AG09319 (cell line): Measurements from ENCODE around the gene METRN.

Experiments used
- DNase-seq: peaks from one replicate; pipeline ENCODE4 v3.0.0-alpha.2; 2010; ENCODE audit warnings: low read depth; ENCODE audit errors: extremely low read depth
- TF ChIP-seq, protein P1 (sequence below): IDR thresholded peaks from 2 replicates; pipeline ENCODE4 v1.5.1; 2011; ENCODE audit warnings: low read depth, mild to moderate bottlenecking, inconsistent platforms, low read length, moderate library complexity

The METRN gene

DNA sequence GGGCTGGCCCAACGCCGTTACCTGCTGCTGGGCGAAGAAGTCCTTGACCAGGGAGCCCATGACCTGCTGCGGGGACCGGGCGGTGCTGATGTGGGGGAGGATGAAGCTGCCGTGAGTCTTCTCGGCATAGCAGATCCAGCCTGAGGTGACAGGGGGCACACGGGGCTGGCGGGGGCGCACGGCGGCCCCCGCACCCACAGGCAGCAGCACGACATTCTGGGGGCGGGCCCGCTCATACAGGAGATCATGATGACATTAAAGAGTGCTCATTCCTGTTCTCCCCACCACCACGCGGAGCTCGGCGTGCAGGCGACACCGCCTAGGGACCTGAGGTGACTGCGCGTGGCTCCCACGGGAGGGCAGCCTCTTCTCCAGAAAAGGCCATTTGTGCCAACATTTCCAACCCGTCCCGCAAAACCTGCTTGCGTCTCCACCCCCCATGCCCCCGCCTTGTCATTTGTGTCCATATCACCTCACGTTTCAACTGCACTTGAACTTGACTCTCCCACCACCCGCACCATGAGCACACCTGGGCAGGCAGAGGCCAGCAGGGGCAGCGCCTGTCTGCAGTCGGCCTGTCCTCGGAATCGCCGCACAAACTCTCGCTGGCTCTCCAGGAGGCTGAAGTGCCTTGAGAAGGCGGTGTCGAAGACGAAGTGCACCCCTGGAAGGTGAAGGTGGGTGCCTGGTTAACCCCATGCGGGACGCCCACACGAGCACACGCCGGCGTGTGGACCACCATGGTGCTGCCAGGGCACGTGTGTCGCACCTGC lies 19.5 kb downstream of the METRN start:
- TF ChIP-seq, protein P1, sequence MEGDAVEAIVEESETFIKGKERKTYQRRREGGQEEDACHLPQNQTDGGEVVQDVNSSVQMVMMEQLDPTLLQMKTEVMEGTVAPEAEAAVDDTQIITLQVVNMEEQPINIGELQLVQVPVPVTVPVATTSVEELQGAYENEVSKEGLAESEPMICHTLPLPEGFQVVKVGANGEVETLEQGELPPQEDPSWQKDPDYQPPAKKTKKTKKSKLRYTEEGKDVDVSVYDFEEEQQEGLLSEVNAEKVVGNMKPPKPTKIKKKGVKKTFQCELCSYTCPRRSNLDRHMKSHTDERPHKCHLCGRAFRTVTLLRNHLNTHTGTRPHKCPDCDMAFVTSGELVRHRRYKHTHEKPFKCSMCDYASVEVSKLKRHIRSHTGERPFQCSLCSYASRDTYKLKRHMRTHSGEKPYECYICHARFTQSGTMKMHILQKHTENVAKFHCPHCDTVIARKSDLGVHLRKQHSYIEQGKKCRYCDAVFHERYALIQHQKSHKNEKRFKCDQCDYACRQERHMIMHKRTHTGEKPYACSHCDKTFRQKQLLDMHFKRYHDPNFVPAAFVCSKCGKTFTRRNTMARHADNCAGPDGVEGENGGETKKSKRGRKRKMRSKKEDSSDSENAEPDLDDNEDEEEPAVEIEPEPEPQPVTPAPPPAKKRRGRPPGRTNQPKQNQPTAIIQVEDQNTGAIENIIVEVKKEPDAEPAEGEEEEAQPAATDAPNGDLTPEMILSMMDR = no peak
- no peak for DNase-seq

DNA sequence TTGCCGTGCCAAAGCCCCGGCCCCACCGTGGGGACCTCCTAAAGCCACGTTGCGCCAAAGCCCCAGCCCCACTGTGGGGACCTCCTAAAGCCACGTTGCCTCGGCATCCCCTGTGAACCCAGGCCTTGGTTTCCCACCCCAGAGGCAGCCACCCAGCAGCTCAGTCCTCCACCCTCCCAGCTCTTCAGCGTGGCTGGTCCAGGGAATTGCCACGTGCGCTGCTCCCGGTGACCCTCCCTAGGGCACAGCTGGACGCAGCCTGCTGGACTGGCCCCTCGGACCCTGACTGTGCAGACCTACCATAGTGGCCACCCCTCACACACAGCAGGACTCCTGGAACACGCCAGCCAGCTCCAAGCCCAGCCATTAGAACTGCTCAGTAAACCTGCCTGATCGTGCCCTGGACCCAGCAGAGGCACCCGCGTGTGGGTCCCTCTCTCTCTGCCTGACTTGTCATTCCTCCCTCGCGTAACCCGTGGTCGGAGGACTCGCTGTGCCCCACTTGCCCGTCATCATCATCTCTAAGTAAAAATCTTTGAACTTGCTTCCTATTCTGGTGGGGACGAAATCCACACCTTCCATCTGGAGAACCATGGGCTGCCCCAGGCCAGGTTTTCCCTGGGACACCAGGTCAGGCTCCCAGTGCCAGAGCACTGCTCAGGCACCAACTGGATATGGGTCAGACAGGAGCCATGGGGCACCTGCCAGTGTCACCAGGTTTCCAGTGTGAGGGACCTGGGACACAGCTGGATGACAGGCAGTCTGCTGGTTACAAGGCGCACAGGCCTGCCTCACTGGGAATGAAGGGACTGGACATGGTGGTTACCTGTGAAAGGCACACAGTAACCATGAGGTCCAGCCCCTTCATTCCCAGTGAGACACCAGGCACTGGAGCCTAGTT lies 20.3 kb downstream of the METRN start:
- DNase-seq = no peak
- TF ChIP-seq, protein P1 = no peak

DNA sequence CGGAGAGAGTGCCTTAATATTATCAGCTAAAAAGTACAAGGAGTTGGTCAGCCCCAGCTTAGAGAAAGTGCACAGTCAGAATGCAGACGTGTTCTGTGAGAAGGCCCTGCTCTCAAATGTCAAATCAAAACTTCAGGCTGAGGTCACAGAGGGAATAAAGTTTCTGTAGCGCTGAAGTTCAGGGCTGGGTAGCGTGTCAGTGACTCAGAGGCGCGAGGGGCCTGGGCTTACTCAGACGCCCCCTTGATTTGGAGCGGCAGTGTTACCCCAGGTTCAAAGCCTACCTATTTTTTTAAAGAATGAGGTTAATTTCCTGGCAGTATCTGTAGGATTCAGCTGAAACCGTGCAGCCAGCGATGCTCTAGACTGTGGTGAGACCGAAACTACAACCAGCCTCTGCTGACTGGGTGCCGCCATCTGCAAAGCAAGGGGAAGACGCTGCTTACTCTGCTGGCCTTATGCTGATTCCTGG lies 21.1 kb downstream of the METRN start:
- DNase-seq = no peak
- TF ChIP-seq, protein P1 = no peak

DNA sequence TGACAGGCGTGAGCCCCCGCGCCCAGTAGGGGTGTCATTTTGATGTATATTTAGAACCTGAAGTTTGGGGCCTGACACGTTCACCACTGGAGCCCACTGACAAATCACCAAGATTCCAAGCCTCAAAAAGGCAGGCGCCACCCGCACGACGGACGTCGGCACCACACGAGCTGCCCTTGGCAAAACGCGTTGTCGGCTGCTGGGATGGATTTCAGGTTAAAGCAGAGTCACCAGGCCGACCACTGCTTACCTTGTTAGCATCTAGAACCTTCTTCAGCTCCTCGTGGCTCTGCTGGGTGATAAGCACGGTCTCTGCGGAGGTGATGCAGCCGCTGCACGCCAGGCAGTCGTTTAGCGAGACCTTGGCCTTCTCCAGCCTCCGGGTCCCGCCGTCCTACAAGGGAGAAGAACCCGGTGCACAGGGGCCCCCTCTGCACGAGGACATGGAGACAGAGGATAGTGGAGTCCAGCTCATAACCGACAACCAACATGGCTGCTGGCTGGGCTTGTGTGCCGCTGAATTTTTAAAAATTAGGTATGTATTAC lies 22.1 kb downstream of the METRN start:
- no peak for DNase-seq

DNA sequence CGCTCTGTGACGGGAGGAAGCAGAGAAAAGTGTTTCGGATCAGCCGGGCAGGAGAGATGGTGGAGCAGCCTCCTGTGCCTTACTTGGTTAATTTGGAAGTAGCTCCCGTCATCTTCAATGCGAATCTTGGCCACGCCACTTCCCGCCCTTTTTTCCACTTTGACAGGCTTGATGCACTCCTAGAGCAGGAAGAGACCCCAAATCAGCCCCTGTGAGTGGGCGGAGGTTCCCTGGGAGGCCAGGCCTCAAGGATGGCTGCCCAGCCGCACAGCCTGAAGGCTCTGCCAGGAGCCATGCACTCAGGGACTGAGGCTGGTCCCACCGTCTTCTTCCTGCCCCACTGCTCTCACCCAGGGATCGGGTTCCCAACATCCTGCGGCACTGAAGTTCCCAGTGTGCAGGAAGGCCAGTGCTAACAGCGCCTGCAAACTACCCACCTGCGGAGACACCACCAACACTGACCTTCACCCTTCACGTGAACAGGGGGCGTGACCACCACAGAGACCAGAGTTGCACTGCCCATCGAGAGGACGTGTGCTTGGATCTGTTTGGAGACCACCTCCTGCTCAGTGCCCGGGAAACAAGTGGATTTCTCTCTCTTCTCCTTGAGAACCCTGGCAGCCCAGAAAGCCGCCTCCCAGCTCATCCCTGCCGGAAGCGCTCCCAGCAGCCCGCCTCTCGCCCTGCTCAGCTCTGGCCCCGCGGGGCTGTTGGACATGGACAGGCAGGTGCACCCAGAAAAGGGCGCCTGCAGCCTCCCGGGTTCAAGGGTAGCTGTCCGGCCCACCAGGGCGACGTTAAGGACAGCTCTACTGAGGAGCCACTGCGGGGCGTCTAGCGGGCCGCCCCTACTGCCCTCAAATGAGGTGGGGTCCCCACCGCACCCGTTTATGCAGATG lies 24.9 kb downstream of the METRN start:
- DNase-seq = no peak
- TF ChIP-seq, protein P1 = no peak

More for the DNA sequence above, 22.1 kb downstream of the METRN start:
- TF ChIP-seq, protein P1 = no peak

DNA sequence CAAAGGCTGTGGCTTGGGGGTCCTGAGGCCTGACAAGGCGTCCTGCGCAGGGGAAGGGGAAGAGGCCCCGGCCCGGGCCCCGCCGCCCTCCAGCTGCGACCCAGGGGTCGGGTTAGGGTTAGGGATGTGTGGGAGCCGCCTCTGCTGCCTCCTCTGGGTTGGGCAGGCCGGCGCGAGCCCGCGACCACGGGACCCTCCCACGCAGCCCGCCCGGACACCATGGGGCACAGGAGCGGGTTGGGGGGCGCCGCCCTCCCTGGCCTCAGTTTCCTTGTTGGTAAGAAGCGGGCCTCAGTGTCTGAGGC lies 25.5 kb downstream of the METRN start:
- DNase-seq = no peak
- TF ChIP-seq, protein P1 = no peak
